CD4-positive, alpha-beta T cell treated with Interleukin-15 for 4 hours (primary cell): ENCODE results near the gene CCER1.

Experiments used
- DNase-seq: peaks from one replicate; pipeline ENCODE4 v3.0.0-alpha.2; 2020; ENCODE audit warnings: low spot score

CCER1 gene

DNA sequence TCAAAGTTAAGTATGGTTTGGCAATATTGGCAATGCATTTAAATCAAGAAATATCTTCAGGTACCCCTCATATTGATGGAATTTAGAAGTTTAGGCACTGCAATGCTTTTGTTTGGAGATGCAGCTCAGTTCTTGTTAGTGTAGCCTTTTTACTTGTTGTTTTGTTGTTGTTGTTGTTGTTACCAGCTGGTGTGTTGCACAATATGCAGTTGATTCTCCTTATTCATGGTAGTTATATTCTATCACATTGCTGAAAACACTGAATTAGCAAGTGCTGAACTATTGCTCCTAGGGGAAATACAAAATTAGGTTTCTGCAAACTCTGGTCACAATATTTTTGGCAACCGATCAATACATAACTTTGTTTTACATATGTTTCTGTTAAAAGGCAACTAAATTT, 34.8 kb downstream of the CCER1 start:
- no peak for DNase-seq

- no peak for DNase-seq
These were observed 37.5 kb downstream of the CCER1 start for GRCh38 chr12:90917431-90917830.

DNA sequence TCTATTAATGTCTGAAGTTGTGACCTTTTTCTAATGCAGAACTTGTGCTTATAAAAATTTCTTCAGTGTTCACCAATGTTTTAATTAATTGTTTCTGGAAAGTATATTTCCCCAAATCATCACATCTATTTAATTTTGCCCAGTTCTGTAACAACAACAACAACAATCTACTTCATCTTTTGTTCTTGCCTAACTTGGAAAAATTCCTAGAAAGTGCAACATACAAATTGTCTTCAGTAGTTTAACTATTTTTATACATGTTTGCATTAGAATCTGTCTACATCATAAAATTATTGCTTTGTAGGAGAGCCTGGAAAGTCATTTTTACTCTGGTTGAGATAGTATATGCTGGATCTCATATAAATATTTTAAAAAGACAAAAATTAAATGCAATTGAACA, 38.5 kb downstream of the CCER1 start:
- DNase-seq = no peak

GRCh38 chr12:90915353-90915752, 39.6 kb downstream of the CCER1 start:
- no peak for DNase-seq

- no peak for DNase-seq
These were observed 44.0 kb downstream of the CCER1 start for GRCh38 chr12:90910958-90911357.

DNA sequence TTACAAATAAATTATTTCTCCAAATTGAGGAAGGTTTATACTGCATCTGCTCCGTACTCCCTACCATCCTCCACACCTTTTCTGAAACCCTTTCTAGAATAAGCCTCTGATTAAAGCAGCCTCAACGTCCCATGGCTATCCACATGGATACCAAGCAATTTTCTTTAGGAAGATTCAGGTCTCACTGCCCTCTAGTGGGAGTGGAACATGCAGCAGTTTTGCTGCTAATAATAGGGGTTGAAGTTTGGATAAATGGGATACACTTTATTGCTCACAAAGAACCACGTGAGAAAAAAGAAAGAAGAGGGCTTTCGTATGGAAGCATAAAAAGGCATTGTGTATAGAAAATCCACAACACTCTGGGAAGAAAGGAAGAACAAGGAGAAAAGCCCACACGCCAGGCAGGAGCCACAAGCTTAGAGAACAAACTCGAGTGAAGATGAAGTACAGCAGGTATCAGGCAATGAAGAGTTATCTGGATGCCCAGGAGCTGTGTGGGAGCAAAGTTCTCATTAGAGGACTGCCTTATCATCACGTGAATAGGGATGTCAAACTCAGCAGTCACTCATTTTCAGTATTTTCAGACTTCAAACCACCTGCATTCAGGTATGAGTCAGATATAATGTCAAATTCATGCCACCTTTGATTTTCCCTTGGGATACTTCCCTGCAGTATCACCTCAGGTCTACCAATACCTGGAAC, 45.8 kb downstream of the CCER1 start:
- DNase-seq = no peak

GRCh38 chr12:90908465-90908864, 46.5 kb downstream of the CCER1 start:
- no peak for DNase-seq

DNA sequence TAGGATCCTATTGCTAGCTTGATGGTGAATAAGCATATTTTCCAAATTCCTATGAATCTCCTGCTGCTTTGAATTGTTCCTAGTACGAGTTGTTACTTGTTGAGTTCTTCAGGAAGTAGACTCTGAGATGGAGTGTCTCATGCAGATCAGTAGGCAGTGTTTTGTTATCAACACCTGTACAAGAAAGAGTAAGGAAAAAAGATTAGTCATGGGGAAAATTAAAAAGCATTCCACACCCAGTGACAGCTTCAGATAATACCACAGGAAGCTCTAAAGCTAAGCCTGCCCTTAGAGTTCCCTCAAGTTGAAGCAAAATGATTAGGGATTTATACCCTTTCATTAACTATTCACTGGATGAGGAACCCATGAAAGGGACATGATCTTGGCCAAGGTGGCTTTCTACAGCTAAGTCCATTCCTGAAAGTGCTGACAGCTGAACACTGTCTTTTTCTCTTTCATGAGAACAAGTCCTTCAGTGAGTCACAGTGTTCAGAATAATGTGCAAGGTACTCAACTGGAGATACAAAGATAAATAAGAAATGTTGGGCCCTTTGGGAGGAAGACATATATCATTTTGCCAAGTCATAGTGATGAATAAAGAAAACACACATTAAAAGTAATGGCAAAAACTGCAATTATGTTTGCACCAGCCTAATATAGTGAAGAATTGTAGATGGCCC, 49.1 kb downstream of the CCER1 start:
- DNase-seq = no peak

DNA sequence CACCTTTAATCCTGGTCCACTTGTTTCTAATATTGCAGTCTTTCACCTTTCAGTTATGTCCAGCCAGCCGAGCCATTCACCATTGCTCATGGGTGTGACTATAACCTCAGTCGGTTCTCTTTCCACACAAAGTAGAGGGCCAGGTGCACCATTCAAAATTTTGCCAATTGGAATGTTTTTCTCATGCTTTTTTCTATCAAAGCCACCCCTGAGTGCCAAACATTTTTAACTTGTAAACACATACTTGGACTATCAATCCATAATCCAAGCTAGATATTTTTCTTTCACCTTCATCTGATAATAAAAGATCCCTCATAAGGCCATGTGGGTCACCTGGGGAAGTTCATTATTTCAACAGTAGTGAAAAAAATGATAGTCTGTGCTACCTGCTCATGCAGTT, 52.4 kb downstream of the CCER1 start:
- no peak for DNase-seq
